Lower leg skin (tissue), 4 donors: ENCODE data around the gene PPP1R8. TPM values are rescaled to one million over a fixed set of nuclear protein-coding genes. Genes with fewer than 3 reads are reported as not detected.

Source experiments
- DNase-seq, 2 donors: peaks; one replicate each; pipeline ENCODE4 v3.0.0-alpha.2; 2019; ENCODE audit warnings: low spot score in 2 of 2
- H3K4me3 ChIP-seq: fragments of 200-600 bp; sonication (generic); 2 replicates; pipeline ENCODE4 v1.5.1; 2017; ENCODE audit warnings: mild to moderate bottlenecking, low read depth; ENCODE audit not compliant: poor library complexity, severe bottlenecking
- CTCF ChIP-seq, 3 donors: fragments of 450-650 bp; IDR thresholded peaks; one replicate each; pipeline ENCODE4 v1.5.1; 2016; ENCODE audit warnings: antibody characterized with exemption in 3 of 3, mild to moderate bottlenecking in 3 of 3, moderate library complexity in 2 of 3
- POLR2A ChIP-seq, 2 donors: fragments of 450-650 bp; IDR thresholded peaks; one replicate each; pipeline ENCODE4 v1.6.1; 2016 to 2017; ENCODE audit warnings: antibody characterized with exemption in 2 of 2, mild to moderate bottlenecking in 1 of 2, moderate library complexity in 1 of 2
- WGBS, 2 donors: methylation state at CpG; one replicate each; pipeline ENCODE4 v1.1.5; 2018; 5-methylcytosine and 5-hydroxymethylcytosine counted together
- intact Hi-C: fragments of 100-400 bp; cut with DNase I; formaldehyde crosslinking; loops from one replicate; pipeline ENCODE4 v1.15.0; 2023; ENCODE audit warnings: low total_unique reads
- total RNA-seq, 4 donors: library from RNA; depleted of rRNA; stranded (reverse); fragments of >200 nt; gene quantifications; one replicate each; pipeline ENCODE4 v1.1.0, GENCODE V29; 2016

Gene PPP1R8
- total RNA-seq, 4 donors from 2014 or later: 25.1 to 49.1 (median 42.0) TPM

- TF ChIP-seq CTCF (IDR thresholded peaks at IDR 0.05): no peak
- TF ChIP-seq POLR2A (IDR thresholded peaks at IDR 0.05): no peak
- intact Hi-C loops: loop anchor here (10.0 kb wide), 1 partner anchor 116 kb away; no protein-coding TSS in a partner anchor
- WGBS, 2 donors: 82 to 87% methylated on average over 14 of the region's 14 CpGs
- DNase-seq: peak in 1 of 2 donors; percentile 79
- no peak overlapping the region for H3K4me3 ChIP-seq
These were observed 28.5 kb downstream of the PPP1R8 start for GRCh38 chr1:27858949-27859576.

GRCh38 chr1:27861436-27861835 is 30.9 kb downstream of the PPP1R8 start:
- 90 to 92% methylated on average over 10 of the region's 10 CpGs for WGBS, 2 donors
- H3K4me3 ChIP-seq: no peak overlapping the region
- intact Hi-C loops: no loop called here
- no peak for DNase-seq
- TF ChIP-seq CTCF (IDR thresholded peaks at IDR 0.05): no peak

GRCh38 chr1:27862004-27862403 is 31.4 kb downstream of the PPP1R8 start:
- no peak overlapping the region for H3K4me3 ChIP-seq
- 90 to 91% methylated on average over 3 of the region's 3 CpGs for WGBS, 2 donors
- intact Hi-C loops: no loop called here
- DNase-seq: no peak
- TF ChIP-seq POLR2A (IDR thresholded peaks at IDR 0.05) (no peak), CTCF (IDR thresholded peaks at IDR 0.05) (no peak)

GRCh38 chr1:27862671-27863537 is 32.3 kb downstream of the PPP1R8 start:
- no peak overlapping the region for H3K4me3 ChIP-seq
- peak; percentile 80 to 90 for DNase-seq
- WGBS, 2 donors: 71 to 76% methylated on average over 8 to 9 of the region's 9 CpGs
- TF ChIP-seq CTCF (IDR thresholded peaks at IDR 0.05): no peak
- no peak for TF ChIP-seq POLR2A (IDR thresholded peaks at IDR 0.05)
- intact Hi-C loops: no loop called here

GRCh38 chr1:27863538-27863915 is 32.9 kb downstream of the PPP1R8 start:
- intact Hi-C loops: no loop called here
- TF ChIP-seq CTCF (IDR thresholded peaks at IDR 0.05): no peak
- TF ChIP-seq POLR2A (IDR thresholded peaks at IDR 0.05): no peak
- H3K4me3 ChIP-seq: no peak overlapping the region
- DNase-seq: no peak
- 75 to 80% methylated on average over 1 of the region's 1 CpG for WGBS, 2 donors
